ENCODE measurements around the gene OPN3.

DNA sequence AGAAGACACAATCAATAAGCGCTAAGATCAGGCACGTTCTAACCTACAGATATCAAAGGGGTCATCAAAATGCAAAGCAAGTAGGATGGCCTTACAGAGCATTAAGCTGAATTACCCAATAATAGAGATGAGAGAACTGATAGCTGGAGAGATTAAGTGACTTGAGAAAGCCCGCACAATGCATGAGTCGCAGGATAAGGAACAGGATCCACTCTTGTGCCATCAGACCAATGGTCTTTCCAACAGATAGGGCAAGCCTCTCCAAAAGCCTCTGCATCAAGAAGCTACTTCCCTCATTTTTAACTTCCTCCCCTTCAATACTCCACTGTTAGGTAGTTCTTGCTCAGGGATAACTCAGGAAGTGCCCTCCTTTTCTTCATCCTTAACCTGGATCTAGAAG, 2.6 kb downstream of the OPN3 start:
- no peak for TF ChIP-seq MAX (IDR thresholded peaks at IDR 0.05; ENCODE audit: insufficient read depth, insufficient read length)
- TF ChIP-seq, protein P1, sequence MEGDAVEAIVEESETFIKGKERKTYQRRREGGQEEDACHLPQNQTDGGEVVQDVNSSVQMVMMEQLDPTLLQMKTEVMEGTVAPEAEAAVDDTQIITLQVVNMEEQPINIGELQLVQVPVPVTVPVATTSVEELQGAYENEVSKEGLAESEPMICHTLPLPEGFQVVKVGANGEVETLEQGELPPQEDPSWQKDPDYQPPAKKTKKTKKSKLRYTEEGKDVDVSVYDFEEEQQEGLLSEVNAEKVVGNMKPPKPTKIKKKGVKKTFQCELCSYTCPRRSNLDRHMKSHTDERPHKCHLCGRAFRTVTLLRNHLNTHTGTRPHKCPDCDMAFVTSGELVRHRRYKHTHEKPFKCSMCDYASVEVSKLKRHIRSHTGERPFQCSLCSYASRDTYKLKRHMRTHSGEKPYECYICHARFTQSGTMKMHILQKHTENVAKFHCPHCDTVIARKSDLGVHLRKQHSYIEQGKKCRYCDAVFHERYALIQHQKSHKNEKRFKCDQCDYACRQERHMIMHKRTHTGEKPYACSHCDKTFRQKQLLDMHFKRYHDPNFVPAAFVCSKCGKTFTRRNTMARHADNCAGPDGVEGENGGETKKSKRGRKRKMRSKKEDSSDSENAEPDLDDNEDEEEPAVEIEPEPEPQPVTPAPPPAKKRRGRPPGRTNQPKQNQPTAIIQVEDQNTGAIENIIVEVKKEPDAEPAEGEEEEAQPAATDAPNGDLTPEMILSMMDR (IDR thresholded peaks at IDR 0.05; ENCODE audit: extremely low read depth in 1 of 2, insufficient read depth in 1 of 2, low read depth in 1 of 2, low read length in 2 of 2) = no peak
- TF ChIP-seq EZH2 (IDR thresholded peaks at IDR 0.05; ENCODE audit: borderline replicate concordance, low read depth, low read length, severe bottlenecking) = no peak
- no peak for TF ChIP-seq MYC (IDR thresholded peaks at IDR 0.05; ENCODE audit: low read depth, low read length)
- TF ChIP-seq POLR2A (IDR thresholded peaks at IDR 0.05; ENCODE audit: low read depth, low read length) = no peak
- TF ChIP-seq POLR2AphosphoS5 (IDR thresholded peaks at IDR 0.05; ENCODE audit: insufficient read depth, low read depth, low read length) = no peak
- TF ChIP-seq GATA2 (IDR thresholded peaks at IDR 0.05; ENCODE audit: insufficient read depth, insufficient read length, low read depth, low read length) = peak; percentile 67
